Vagina (tissue), 2 donors: Measurements from ENCODE around the gene IP6K1. TPM values are rescaled to one million over a fixed set of nuclear protein-coding genes. Genes with fewer than 3 reads are reported as not detected.

ENCODE experiments used
- DNase-seq, 2 donors: peaks; one replicate each; pipeline ENCODE4 v3.0.0-alpha.2; 2017; ENCODE audit errors: extremely low spot score in 2 of 2
- H3K27ac ChIP-seq: fragments of 200-600 bp; sonication (generic); one replicate; pipeline ENCODE4 v1.5.1; 2019
- H3K27me3 ChIP-seq: fragments of 200-600 bp; sonication (generic); one replicate; pipeline ENCODE4 v1.5.1; 2019
- H3K36me3 ChIP-seq, 2 donors: fragments of 200-600 bp; sonication (generic); one replicate each; pipeline ENCODE4 v1.5.1; 2017 to 2019
- H3K4me1 ChIP-seq: fragments of 200-600 bp; sonication (generic); one replicate; pipeline ENCODE4 v1.5.1; 2019
- H3K4me3 ChIP-seq, 2 donors: fragments of 200-600 bp; sonication (generic); 1 replicate in 1 of 2; 2 replicates in 1 of 2; pipeline ENCODE4 v1.5.1; 2016 to 2019
- H3K9me3 ChIP-seq: fragments of 200-600 bp; sonication (generic); one replicate; pipeline ENCODE4 v1.5.1; 2019
- POLR2A ChIP-seq, 2 donors: fragments of 450-650 bp; IDR thresholded peaks; one replicate each; pipeline ENCODE4 v1.6.1; 2017; ENCODE audit warnings: antibody characterized with exemption in 2 of 2, mild to moderate bottlenecking in 2 of 2, moderate library complexity in 2 of 2
- POLR2AphosphoS5 ChIP-seq, 2 donors: sonication (generic); formaldehyde crosslinking; IDR thresholded peaks; one replicate each; pipeline ENCODE4 v1.9.0; 2017; ENCODE audit warnings: antibody characterized with exemption in 2 of 2, mild to moderate bottlenecking in 2 of 2, low read depth in 1 of 2; ENCODE audit not compliant: insufficient read depth in 1 of 2
- intact Hi-C: fragments of 100-400 bp; cut with DNase I; formaldehyde crosslinking; loops from one replicate; pipeline ENCODE4 v1.15.1; 2023
- total RNA-seq: library from RNA; depleted of rRNA; stranded (reverse); fragments of >200 nt; gene quantifications from one replicate; pipeline ENCODE4 v1.2.3, GENCODE V29; 2016
- TF ChIP-seq, protein P1 (sequence below), 3 experiments: fragments of 450-650 bp in 2 of 3; fragments of 200-600 bp in 1 of 3; sonication (generic) in 1 of 3; IDR thresholded peaks; one replicate each; pipeline ENCODE4 v1.5.1; 2017 to 2019; ENCODE audit warnings: antibody characterized with exemption in 3 of 3, mild to moderate bottlenecking in 2 of 3, moderate library complexity in 2 of 3

IP6K1 gene
- total RNA-seq, 1 donor from 2014 or later, result 46.2 TPM

- peaks cover 47% of the 10 kb centered on the region for H3K4me1 ChIP-seq
- TF ChIP-seq POLR2AphosphoS5 (IDR thresholded peaks at IDR 0.05; ENCODE audit: insufficient read depth in 1 of 2, low read depth in 1 of 2), result no peak
- no peak for TF ChIP-seq POLR2A (IDR thresholded peaks at IDR 0.05)
- TF ChIP-seq, protein P1, sequence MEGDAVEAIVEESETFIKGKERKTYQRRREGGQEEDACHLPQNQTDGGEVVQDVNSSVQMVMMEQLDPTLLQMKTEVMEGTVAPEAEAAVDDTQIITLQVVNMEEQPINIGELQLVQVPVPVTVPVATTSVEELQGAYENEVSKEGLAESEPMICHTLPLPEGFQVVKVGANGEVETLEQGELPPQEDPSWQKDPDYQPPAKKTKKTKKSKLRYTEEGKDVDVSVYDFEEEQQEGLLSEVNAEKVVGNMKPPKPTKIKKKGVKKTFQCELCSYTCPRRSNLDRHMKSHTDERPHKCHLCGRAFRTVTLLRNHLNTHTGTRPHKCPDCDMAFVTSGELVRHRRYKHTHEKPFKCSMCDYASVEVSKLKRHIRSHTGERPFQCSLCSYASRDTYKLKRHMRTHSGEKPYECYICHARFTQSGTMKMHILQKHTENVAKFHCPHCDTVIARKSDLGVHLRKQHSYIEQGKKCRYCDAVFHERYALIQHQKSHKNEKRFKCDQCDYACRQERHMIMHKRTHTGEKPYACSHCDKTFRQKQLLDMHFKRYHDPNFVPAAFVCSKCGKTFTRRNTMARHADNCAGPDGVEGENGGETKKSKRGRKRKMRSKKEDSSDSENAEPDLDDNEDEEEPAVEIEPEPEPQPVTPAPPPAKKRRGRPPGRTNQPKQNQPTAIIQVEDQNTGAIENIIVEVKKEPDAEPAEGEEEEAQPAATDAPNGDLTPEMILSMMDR (IDR thresholded peaks at IDR 0.05), result no peak
- H3K4me3 ChIP-seq, result no peak overlapping the region
- H3K9me3 ChIP-seq, result no peaks in the 10 kb centered on the region
- DNase-seq, result no peak
- no peaks in the 10 kb centered on the region for H3K27me3 ChIP-seq
- no peak overlapping the region for H3K27ac ChIP-seq
- intact Hi-C loops, result no loop called here
- H3K36me3 ChIP-seq, result peaks cover 0 to 17% of the 10 kb centered on the region in 2 donors
These were observed 10.8 kb downstream of the IP6K1 start for GRCh38 chr3:49775538-49775937.

DNA sequence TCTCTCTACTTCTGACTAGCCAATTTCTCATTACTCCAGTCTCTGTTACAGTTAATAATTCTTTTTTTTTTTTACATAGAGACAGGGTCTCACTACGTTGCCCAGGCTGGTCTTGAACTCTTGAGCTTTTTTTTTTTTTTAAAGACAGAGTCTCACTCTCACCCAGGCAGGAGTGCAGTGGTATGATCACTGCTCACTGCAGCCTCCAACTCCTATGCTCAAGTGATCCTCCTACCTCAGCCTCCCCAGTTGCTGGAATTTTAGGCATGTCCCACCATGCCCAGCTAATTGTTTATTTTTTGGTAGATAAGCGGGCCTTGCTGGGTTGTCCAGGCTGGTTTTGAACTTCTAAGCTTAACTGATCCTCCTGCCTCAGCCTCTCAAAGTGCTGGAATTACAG, 13.6 kb downstream of the IP6K1 start:
- H3K36me3 ChIP-seq, result peaks cover 0 to 15% of the 10 kb centered on the region in 2 donors
- DNase-seq, result no peak

GRCh38 chr3:49771340-49771938, 14.9 kb downstream of the IP6K1 start:
- no peak for DNase-seq
- Histone ChIP-seq H3K27ac (no peak overlapping the region), H3K4me3 (no peak overlapping the region), H3K4me1 (peaks cover 33% of the 10 kb centered on the region), H3K9me3 (no peaks in the 10 kb centered on the region), H3K27me3 (no peaks in the 10 kb centered on the region), H3K36me3 (peaks cover 0 to 3% of the 10 kb centered on the region in 2 donors)
- TF ChIP-seq, protein P1 (IDR thresholded peaks at IDR 0.05), result no peak
- TF ChIP-seq POLR2AphosphoS5 (IDR thresholded peaks at IDR 0.05; ENCODE audit: insufficient read depth in 1 of 2, low read depth in 1 of 2), result no peak
- TF ChIP-seq POLR2A (IDR thresholded peaks at IDR 0.05), result no peak
- intact Hi-C loops, result no loop called here

More for the DNA sequence above, 13.6 kb downstream of the IP6K1 start:
- TF ChIP-seq, protein P1 (IDR thresholded peaks at IDR 0.05), result no peak
- TF ChIP-seq POLR2AphosphoS5 (IDR thresholded peaks at IDR 0.05; ENCODE audit: insufficient read depth in 1 of 2, low read depth in 1 of 2), result no peak
- TF ChIP-seq POLR2A (IDR thresholded peaks at IDR 0.05), result no peak
- no peak overlapping the region for H3K27ac ChIP-seq
- H3K4me1 ChIP-seq, result peaks cover 39% of the 10 kb centered on the region
- H3K27me3 ChIP-seq, result no peaks in the 10 kb centered on the region
- no peak overlapping the region for H3K4me3 ChIP-seq
- no peaks in the 10 kb centered on the region for H3K9me3 ChIP-seq
- intact Hi-C loops, result no loop called here

DNA sequence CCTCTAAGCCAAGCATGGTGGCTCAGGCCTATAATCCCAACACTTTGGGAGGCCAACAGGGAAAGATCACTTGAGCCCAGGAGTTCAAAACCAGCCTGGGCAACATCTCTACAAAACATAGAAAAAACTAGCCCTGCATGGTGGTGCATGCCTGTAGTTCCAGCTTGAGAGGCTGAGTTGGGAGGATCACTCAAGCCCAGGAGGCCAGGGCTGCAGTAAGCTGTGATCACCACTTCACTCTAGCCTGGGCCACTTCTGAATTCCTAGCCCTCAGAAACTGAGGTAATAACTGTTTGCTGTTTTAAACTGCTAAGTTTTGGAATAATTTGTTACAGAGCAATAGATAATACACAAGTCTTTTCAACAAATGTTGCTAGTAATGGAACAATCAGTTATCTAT, 16.4 kb downstream of the IP6K1 start:
- no peak for DNase-seq
- H3K9me3 ChIP-seq, result no peaks in the 10 kb centered on the region
- H3K27me3 ChIP-seq, result no peaks in the 10 kb centered on the region
- no peak overlapping the region for H3K4me3 ChIP-seq
- TF ChIP-seq POLR2AphosphoS5 (IDR thresholded peaks at IDR 0.05; ENCODE audit: insufficient read depth in 1 of 2, low read depth in 1 of 2) (no peak), POLR2A (IDR thresholded peaks at IDR 0.05) (no peak)
- TF ChIP-seq, protein P1 (IDR thresholded peaks at IDR 0.05), result no peak
- intact Hi-C loops, result no loop called here
- H3K27ac ChIP-seq, result no peak overlapping the region
- no peaks in the 10 kb centered on the region for H3K36me3 ChIP-seq
- peaks cover 18% of the 10 kb centered on the region for H3K4me1 ChIP-seq

GRCh38 chr3:49769286-49769915, 16.9 kb downstream of the IP6K1 start:
- Histone ChIP-seq H3K9me3 (no peaks in the 10 kb centered on the region), H3K36me3 (no peaks in the 10 kb centered on the region), H3K27me3 (no peaks in the 10 kb centered on the region), H3K27ac (no peak overlapping the region), H3K4me1 (peaks cover 17% of the 10 kb centered on the region), H3K4me3 (no peak overlapping the region)
- intact Hi-C loops, result no loop called here
- no peak for TF ChIP-seq POLR2AphosphoS5 (IDR thresholded peaks at IDR 0.05; ENCODE audit: insufficient read depth in 1 of 2, low read depth in 1 of 2)
- TF ChIP-seq, protein P1 (IDR thresholded peaks at IDR 0.05), result no peak
- TF ChIP-seq POLR2A (IDR thresholded peaks at IDR 0.05), result no peak
- DNase-seq, result no peak
